PC-3 (cell line): ENCODE measurements around the gene ARV1. TPM values are rescaled to one million over a fixed set of nuclear protein-coding genes. Genes with fewer than 3 reads are reported as not detected.

Source experiments
- ATAC-seq: fragments of 200-7000 bp; cut with Tn5 transposase; 2 replicates; pipeline ENCODE4 v1.9.1; 2020; ENCODE audit warnings: mild to moderate bottlenecking, moderate library complexity
- BruUV-seq: library from RNA; stranded (reverse); fragments of 400-500 nt; replicated peaks from 2 replicates; lab custom pipeline; 2021; lab: Mats Ljungman, UMichigan
- CTCF ChIA-PET: fragments of 300-600 bp; sonication (Branson Sonifier 250); formaldehyde crosslinking; loops from one replicate; lab custom pipeline; 2022; ENCODE audit warnings: antibody characterized with exemption; lab: Charles Lee
- POLR2A ChIA-PET: fragments of 300-600 bp; sonication (Branson Sonifier 250); formaldehyde crosslinking; loops from one replicate; lab custom pipeline; 2022; ENCODE audit warnings: antibody characterized with exemption; ENCODE audit not compliant: unreplicated experiment; lab: Charles Lee
- DNase-seq: peaks from one replicate; pipeline ENCODE4 v3.0.0-alpha.2; 2015
- H2AFZ ChIP-seq: fragments of 300-600 bp; sonication (generic); 2 replicates; pipeline ENCODE4 v1.6.0; 2016; ENCODE audit warnings: antibody characterized with exemption, low read length
- H3F3A ChIP-seq: fragments of 300-600 bp; sonication (generic); one replicate; pipeline ENCODE4 v1.6.0; 2017; ENCODE audit warnings: antibody characterized with exemption, low read length, control low read depth, mild to moderate bottlenecking; ENCODE audit not compliant: unreplicated experiment
- H3K27ac ChIP-seq: fragments of 300-600 bp; sonication (generic); 2 replicates; pipeline ENCODE4 v1.5.1; 2016; ENCODE audit warnings: mild to moderate bottlenecking, low read length
- H3K27me3 ChIP-seq: fragments of 300-600 bp; sonication (generic); 2 replicates; pipeline ENCODE4 v1.6.1; 2016; ENCODE audit warnings: low read length, mixed read lengths
- H3K36me3 ChIP-seq: fragments of 300-600 bp; sonication (generic); 2 replicates; pipeline ENCODE4 v1.6.1; 2016; ENCODE audit warnings: low read depth, mixed run types, low read length, mixed read lengths
- H3K4me1 ChIP-seq: fragments of 300-600 bp; sonication (generic); 2 replicates; pipeline ENCODE4 v1.5.1; 2016; ENCODE audit warnings: low read length; ENCODE audit not compliant: insufficient read depth
- H3K4me2 ChIP-seq: fragments of 300-600 bp; sonication (generic); 2 replicates; pipeline ENCODE4 v1.6.0; 2016; ENCODE audit warnings: low read length
- H3K4me3 ChIP-seq: fragments of 300-600 bp; sonication (generic); 2 replicates; pipeline ENCODE4 v1.5.1; 2016; ENCODE audit warnings: mild to moderate bottlenecking, low read length, mixed read lengths
- H3K79me2 ChIP-seq: fragments of 300-600 bp; sonication (generic); 2 replicates; pipeline ENCODE4 v1.6.1; 2017; ENCODE audit warnings: low read length, mixed read lengths
- H3K9ac ChIP-seq: fragments of 300-600 bp; sonication (generic); 2 replicates; pipeline ENCODE4 v1.6.0; 2016; ENCODE audit warnings: mild to moderate bottlenecking, low read length
- H3K9me2 ChIP-seq: fragments of 300-600 bp; sonication (generic); replicated peaks from 2 replicates; pipeline ENCODE4 v1.6.1; 2016; ENCODE audit warnings: mixed run types, low read length, mixed read lengths
- H3K9me3 ChIP-seq: fragments of 300-600 bp; sonication (generic); 2 replicates; pipeline ENCODE4 v1.6.1; 2016; ENCODE audit warnings: low read length, mixed read lengths
- H4K20me1 ChIP-seq: fragments of 300-600 bp; sonication (generic); 2 replicates; pipeline ENCODE4 v1.6.1; 2016; ENCODE audit warnings: low read length, mixed read lengths
- CTCF ChIP-seq: fragments of 300-600 bp; sonication (generic); conservative IDR thresholded peaks from 2 replicates; pipeline ENCODE4 v1.5.1; 2017; ENCODE audit warnings: antibody characterized with exemption, low read depth, mild to moderate bottlenecking, low read length
- EZH2 ChIP-seq: fragments of 300-600 bp; sonication (generic); IDR thresholded peaks from one replicate; pipeline ENCODE4 v1.6.1; 2017; ENCODE audit warnings: antibody characterized with exemption, mild to moderate bottlenecking, low read length; ENCODE audit not compliant: unreplicated experiment
- EZH2phosphoT487 ChIP-seq: fragments of 300-600 bp; sonication (generic); IDR thresholded peaks from 2 replicates; pipeline ENCODE4 v1.6.1; 2018; ENCODE audit warnings: mild to moderate bottlenecking, antibody characterized with exemption, low read length, borderline replicate concordance
- intact Hi-C: fragments of 100-400 bp; cut with micrococcal nuclease; formaldehyde crosslinking; loops from 2 replicates; pipeline ENCODE4 v1.9.0; 2023
- total RNA-seq: library from RNA; depleted of rRNA; stranded (reverse); fragments of >200 nt; gene quantifications from 2 replicates; pipeline ENCODE4 v1.2.3, GENCODE V29; 2014

ARV1 gene
- total RNA-seq, 1 experiment from 2014 or later, result 30.6 TPM

GRCh38 chr1:231011963-231012362 is 33.1 kb downstream of the ARV1 start:
- Histone ChIP-seq H3K9me3 (no peaks in the 10 kb centered on the region), H3K36me3 (no peaks in the 10 kb centered on the region), H3F3A (no peaks in the 10 kb centered on the region), H3K27me3 (no peaks in the 10 kb centered on the region), H3K27ac (no peak overlapping the region), H3K79me2 (no peaks in the 10 kb centered on the region), H3K9me2 (no peaks in the 10 kb centered on the region), H3K4me2 (no peak overlapping the region), H3K4me3 (no peak overlapping the region), H4K20me1 (no peaks in the 10 kb centered on the region), H3K9ac (no peak overlapping the region), H2AFZ (no peak overlapping the region), H3K4me1 (peaks cover 4% of the 10 kb centered on the region; the same call in 1 of the 2 replicates)
- POLR2A ChIA-PET, result no interaction called here
- no TSS peak for BruUV-seq
- intact Hi-C loops, result no loop called here
- no peak for TF ChIP-seq EZH2
- no peak for TF ChIP-seq EZH2phosphoT487
- TF ChIP-seq CTCF, result no peak
- CTCF ChIA-PET, result no interaction called here
- ATAC-seq (no peak), DNase-seq (no peak)

- intact Hi-C loops, result no loop called here
- no TSS peak for BruUV-seq
- H3K27me3 ChIP-seq, result no peaks in the 10 kb centered on the region
- H3K4me1 ChIP-seq, result peaks cover 4% of the 10 kb centered on the region; the same call in 1 of the 2 replicates
- DNase-seq (peak; percentile 41), ATAC-seq (peak; percentile 36; the same call in 1 of the 2 replicates)
- ChIA-PET CTCF (no interaction called here), POLR2A (no interaction called here)
- H4K20me1 ChIP-seq, result no peaks in the 10 kb centered on the region
- H2AFZ ChIP-seq, result no peak overlapping the region
- no peaks in the 10 kb centered on the region for H3F3A ChIP-seq
- H3K27ac ChIP-seq, result no peak overlapping the region
- H3K36me3 ChIP-seq, result no peaks in the 10 kb centered on the region
- no peaks in the 10 kb centered on the region for H3K9me3 ChIP-seq
- H3K4me2 ChIP-seq, result no peak overlapping the region
- H3K79me2 ChIP-seq, result no peaks in the 10 kb centered on the region
- no peak overlapping the region for H3K4me3 ChIP-seq
- TF ChIP-seq CTCF (no peak), EZH2phosphoT487 (no peak), EZH2 (no peak)
- no peak overlapping the region for H3K9ac ChIP-seq
- no peaks in the 10 kb centered on the region for H3K9me2 ChIP-seq
These were observed 34.6 kb downstream of the ARV1 start for GRCh38 chr1:231013391-231014015.

- H3K4me2 ChIP-seq, result no peak overlapping the region
- ATAC-seq, result peak; percentile 45
- TF ChIP-seq EZH2, result no peak
- no peak for TF ChIP-seq CTCF
- TF ChIP-seq EZH2phosphoT487, result no peak
These were observed 37.3 kb downstream of the ARV1 start for GRCh38 chr1:231016234-231016633.

More at GRCh38 chr1:231016234-231016633, 37.3 kb downstream of the ARV1 start:
- no peak overlapping the region for H3K27ac ChIP-seq
- ChIA-PET CTCF (no interaction called here), POLR2A (no interaction called here)
- no peaks in the 10 kb centered on the region for H4K20me1 ChIP-seq
- no peaks in the 10 kb centered on the region for H3F3A ChIP-seq
- no peaks in the 10 kb centered on the region for H3K79me2 ChIP-seq
- H3K9me2 ChIP-seq, result no peaks in the 10 kb centered on the region
- peaks cover 18% of the 10 kb centered on the region for H3K4me1 ChIP-seq
- H3K9me3 ChIP-seq, result no peaks in the 10 kb centered on the region
- no peaks in the 10 kb centered on the region for H3K27me3 ChIP-seq
- no peak overlapping the region for H3K4me3 ChIP-seq
- peak; percentile 35 for DNase-seq
- intact Hi-C loops, result no loop called here
- BruUV-seq, result no TSS peak
- no peaks in the 10 kb centered on the region for H3K36me3 ChIP-seq
- no peak overlapping the region for H3K9ac ChIP-seq
- no peak overlapping the region for H2AFZ ChIP-seq
